ENCODE measurements around the gene PSMA3. TPM values are rescaled to one million over a fixed set of nuclear protein-coding genes. Genes with fewer than 3 reads are reported as not detected.
"Not testable (repeated sequence)": the region's sequence is repeated elsewhere in the genome, so short reads cannot be mapped to it uniquely, and the experiment has no call there.

PSMA3 gene
- total RNA-seq, 1 donor from 2014 or later, result 127 TPM

DNA sequence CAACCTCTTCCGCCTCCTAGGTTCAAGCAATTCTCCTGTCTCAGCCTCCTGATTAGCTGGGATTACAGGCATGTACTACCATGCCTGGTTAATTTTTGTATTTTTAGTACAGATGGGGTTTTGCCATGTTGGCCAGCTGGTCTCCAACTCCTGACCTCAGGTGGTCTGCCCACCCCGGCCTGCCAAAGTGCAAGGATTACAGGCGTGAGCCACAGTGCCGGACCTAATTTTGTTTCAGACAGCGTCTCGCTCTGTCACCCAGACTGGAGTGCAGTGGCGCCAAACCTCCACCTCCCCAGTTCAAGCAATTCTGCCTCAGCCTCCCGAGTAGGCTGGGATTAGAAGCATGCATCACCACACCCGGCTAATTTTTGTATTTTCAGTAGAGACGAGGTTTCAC, 17.4 kb downstream of the PSMA3 start:
- ATAC-seq; intact Hi-C loops (cut with DNase I): not testable (repeated sequence)

DNA sequence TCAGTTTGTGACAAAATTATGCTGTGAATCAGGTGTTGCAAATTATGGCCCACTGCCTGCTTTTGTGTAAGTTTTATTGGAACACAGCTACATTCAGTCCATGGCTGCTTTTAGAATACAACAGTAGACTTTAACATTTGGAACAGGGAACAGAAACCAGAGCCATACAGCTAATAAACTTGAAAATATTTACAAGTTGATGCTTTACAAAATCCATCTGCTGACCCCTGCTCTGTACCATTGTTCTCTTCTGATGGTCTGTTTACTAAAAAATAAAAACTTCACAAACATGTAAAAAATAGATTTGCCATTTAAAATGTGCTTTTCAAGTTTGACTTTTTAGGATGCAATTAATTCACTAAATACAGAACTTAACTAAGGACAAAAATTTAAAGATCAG, 20.8 kb downstream of the PSMA3 start:
- ATAC-seq (no peak), DNase-seq (ENCODE audit: low spot score) (no peak)
- intact Hi-C loops (cut with DNase I), result no loop called here

More for the DNA sequence above, 17.4 kb downstream of the PSMA3 start:
- not testable (repeated sequence) for DNase-seq (ENCODE audit: low spot score)

DNA sequence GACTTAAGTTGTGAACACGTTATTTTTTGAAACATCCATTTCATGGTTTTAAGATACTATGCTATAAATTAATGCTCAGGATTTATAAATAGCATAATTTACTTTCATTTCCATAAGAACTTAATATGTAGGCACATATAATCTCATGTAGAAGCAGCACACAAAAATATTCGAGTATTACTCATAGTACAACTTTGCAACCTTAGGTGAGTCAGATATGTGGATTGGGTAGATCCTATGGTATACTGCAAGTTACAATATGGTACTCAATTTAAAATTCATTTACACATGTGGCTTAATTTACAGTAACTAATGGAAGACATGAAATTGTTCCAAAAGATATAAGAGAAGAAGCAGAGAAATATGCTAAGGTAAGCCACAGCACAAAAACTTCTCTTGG, 26.0 kb downstream of the PSMA3 start:
- DNase-seq (ENCODE audit: low spot score), result no peak
- no peak for ATAC-seq
- intact Hi-C loops (cut with DNase I), result no loop called here

DNA sequence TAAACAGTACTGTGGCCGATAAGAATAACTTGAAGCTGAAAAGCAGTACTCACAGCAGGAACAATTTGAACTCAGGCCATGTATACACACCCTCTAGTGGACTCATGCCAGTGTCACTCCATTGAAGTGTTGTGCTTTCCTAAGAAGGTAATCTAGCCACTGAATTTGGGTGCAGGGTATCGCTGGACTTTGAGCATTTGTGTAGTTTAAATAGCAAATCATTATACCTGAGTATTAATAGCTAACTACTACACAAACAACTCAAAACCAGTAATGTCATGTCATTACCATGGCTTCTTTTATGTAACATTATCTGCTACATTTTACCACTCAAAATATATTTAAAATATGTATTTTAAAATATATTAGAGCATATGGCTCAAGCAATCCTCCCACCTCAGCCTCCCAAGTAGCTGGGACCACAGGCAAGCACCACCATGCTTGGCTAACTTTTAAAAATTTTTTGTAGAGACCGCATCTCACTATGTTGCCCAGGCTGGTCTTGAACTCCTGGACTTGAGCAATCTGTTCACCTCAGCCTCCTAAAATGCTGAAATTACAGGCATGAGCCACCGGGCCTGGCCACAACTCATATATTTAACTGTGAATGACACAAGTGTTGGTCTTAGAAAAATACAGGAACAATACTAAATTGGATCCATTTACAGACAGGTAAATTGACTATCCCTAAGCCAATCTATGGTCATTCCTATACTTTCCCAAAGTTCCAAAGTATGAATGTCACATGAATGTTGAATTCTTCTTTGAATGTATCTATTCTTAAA, 28.1 kb downstream of the PSMA3 start:
- intact Hi-C loops (cut with DNase I), result no loop called here

DNA sequence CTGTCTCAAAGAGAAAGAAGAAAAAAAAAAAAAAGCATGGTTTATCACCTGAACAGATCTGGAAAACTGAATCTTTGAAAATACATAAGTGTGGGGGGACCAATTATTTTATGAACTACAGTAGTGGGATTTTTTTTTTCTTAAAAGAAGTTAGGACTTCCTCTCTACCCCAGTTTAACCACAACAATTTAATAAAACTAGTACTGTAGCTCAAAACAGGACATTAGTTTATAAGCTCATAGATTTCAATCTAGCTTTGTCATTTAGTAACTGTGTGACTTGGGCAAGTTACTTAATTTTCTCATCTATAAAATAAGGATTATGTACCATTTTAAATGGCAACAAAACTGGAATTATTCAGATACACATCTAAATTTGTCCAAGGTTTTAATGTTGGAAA, 30.2 kb downstream of the PSMA3 start:
- DNase-seq (ENCODE audit: low spot score) (no peak), ATAC-seq (no peak)
- intact Hi-C loops (cut with DNase I), result no loop called here

More for the DNA sequence above, 28.1 kb downstream of the PSMA3 start:
- no peak for ATAC-seq
- DNase-seq (ENCODE audit: low spot score), result no peak

DNA sequence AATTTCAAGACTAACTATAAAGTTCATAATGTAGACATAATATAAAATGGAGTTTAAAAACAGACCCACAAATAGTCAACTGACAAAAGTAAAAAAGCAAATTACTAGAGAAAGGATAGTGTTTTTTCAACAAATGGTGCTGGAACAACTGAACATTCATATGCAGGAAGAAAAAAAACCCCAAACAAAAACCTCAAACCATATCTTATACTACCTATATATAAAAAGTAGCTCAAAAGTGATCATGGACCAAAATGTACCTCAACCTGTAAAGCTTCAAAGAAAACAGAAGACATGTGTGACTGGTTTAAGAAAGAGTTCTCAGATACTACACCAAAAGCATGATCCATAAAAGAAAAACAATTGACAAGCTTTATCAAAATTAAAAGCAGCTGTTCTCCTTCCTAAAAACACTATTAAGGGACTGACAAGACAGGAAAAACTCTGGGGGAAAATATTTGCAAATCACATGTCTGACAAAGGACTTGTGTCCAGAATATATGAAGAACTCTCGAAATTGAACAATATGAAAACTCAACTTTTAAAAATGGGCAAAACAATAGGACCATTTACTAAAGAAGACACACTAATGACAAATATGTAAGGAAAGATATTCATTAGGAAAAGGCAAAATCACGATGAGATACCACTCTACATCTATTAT, 31.0 kb downstream of the PSMA3 start:
- ATAC-seq, result no peak
- intact Hi-C loops (cut with DNase I), result no loop called here
- DNase-seq (ENCODE audit: low spot score), result no peak

DNA sequence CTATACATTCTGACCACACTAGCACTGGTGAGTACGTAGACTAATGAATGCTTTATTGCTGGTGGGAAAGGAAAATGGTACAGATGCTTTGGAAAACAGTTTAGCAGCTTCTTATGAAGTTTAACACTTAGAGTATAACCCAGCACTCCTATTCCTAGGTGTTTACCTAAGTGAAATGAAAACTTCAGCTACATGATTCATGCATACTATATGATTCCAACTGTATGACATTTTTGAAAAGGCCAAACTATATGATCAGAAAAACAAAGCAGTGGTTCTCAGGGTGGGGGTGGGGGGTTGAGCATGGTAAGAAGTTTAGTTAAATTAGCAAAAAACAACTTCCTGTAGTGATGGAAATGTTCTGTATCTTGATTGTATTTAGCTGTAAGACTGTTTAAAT, 31.6 kb downstream of the PSMA3 start:
- DNase-seq (ENCODE audit: low spot score) (no peak), ATAC-seq (no peak)
- intact Hi-C loops (cut with DNase I), result no loop called here

DNA sequence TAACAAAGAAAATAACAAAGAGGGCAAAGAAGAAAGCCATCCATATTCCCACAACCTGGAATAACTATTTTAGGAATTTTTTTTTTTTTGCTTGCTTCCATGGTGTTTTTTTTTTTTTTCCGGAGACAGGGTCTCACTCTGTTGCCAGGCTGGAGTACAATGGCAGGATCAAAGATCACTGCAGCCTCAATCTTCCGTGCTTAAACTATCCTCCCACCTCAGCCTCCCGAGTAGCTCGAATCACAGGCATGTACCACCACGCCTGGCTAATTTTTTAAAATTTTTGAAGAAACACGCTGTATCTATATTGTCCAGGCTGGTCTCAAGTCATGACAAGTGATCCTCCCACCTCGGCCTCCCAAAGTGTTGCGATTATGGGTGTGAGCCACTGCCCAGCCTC, 33.5 kb downstream of the PSMA3 start:
- DNase-seq (ENCODE audit: low spot score) (no peak), ATAC-seq (no peak)
- intact Hi-C loops (cut with DNase I), result no loop called here

DNA sequence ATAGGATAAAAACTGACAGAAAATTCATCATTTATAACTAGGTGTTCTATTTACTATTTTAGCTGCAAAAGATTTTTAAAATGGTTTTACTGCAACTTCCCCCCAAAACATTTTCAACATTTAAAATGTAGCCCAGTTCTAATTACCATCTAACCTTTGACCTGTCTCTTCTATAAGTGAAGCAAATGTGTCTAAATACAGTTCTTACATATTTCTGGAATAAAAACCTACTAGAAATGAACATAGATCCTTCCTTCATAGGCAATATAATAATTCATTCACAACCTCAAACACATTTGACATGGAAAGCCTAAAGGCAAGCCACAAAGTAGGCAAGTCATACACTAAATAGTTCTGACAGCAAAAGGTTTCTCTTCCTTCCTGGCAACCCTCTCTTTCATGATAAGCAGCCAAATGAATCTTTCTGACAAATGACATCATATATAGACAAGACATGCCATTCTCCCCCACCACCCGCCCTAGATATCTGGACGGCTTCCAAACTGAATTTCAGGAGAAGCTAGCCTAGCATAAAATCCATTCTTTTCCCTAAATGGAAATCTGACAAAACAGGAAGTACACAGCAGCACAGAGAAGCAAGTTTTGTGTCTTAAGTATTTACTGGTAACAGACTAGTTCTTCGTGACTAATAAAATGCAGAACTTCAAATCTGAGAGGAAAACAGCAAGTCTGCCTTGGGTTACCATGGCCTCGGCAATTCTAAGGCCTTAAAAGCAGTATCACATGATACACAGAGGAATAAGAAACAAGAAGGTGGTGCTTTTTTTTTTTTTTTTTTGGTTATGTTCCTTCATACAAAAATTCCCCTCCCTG, 36.5 kb downstream of the PSMA3 start:
- no peak for DNase-seq (ENCODE audit: low spot score)
- ATAC-seq, result peak; percentile 84
- intact Hi-C loops (cut with DNase I), result loop anchor here (5.0 kb wide), 1 partner anchor 1664 kb away; no protein-coding TSS in a partner anchor

DNA sequence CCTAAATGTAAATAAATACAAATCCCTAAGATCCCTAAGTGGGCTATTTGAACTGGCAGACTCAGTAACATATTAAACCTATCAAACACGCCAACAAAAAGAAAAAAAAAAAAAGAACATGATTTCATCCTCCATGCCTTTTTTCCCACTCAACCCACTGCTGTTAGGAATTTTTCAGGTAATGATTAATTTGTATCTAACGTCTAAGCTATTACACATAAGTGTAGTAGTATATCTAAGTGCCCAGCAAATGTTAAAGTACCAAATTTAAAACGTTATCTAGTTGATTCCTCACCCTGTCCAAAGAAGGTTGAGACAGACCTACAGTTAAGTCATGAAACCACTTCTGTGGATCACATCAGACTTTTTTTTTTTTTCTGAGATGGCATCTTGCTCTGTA, 37.3 kb downstream of the PSMA3 start:
- DNase-seq (ENCODE audit: low spot score), result no peak
- ATAC-seq, result no peak
- intact Hi-C loops (cut with DNase I), result loop anchor here (5.0 kb wide), 1 partner anchor 1665 kb away; no protein-coding TSS in a partner anchor

DNA sequence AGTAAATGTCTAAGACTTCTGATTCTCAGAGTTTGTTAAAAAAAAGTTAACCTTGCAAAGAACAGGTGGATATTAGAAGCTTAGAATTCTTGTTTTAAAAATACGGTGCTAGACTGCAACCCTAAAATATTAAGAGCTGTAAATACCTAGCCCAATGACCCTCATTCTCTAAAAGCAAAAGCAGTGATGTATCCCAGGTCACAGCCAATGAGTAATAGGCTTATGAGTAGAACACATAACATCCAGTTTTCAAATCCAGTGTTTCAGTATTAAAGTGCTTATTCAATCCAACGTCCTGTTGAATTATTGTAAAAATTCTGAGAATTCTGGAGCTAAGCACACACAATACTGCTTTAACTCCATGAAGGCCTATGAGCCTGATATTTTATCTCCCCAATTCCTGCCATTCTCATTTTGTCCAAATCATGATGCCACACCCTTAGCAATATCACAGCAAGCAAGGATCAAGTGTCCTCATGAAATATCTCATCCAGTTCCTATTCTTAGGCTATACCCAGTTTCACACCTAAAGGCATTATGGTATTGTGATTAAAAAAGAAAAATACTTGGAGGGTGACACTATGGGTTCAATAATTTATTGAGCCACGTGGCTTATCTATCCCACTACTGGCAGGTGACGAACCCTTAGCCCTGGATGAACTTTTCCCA, 38.4 kb downstream of the PSMA3 start:
- intact Hi-C loops (cut with DNase I), result loop anchor here (5.0 kb wide), 1 partner anchor 1666 kb away; no protein-coding TSS in a partner anchor
- DNase-seq (ENCODE audit: low spot score) (no peak), ATAC-seq (no peak)

DNA sequence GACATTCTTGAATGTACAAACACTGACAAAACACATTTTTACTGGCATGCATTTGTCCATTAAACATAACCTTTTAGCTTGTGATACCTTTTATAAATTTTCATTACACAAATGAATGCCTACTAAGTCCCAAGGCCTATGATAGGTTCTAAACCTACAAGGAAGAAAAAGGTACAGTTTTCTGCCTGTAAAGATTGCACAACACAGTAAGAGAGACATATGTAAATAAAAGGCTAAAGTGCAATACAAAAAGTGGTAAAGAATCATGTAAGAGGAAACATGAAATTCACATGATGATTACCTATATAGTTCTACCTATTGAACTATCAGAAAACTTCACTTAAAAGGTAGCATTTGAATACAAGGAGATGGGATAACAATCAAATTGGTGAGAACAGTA, 39.1 kb downstream of the PSMA3 start:
- ATAC-seq (no peak), DNase-seq (ENCODE audit: low spot score) (no peak)
- intact Hi-C loops (cut with DNase I), result loop anchor here (5.0 kb wide), 1 partner anchor 1666 kb away; no protein-coding TSS in a partner anchor

DNA sequence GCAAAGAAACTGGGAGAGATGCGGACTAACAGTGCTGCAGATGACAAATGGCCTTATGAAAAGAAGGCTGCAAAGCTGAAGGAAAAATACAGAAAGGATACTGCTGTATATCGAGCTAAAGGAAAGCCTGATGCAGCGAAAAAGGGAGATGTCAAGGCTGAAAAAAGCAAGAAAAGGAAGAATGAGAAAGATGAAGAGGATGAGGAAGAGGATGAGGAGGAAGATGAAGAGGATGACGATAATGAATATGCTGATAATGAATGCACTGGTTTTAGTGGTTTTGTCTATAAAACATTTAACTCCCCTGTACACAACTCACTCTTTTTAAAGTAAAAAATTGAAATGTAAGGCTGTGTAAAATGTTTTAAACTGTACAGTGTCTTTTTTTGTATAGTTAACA, 40.5 kb downstream of the PSMA3 start:
- intact Hi-C loops (cut with DNase I), result no loop called here
- ATAC-seq (no peak), DNase-seq (ENCODE audit: low spot score) (no peak)

DNA sequence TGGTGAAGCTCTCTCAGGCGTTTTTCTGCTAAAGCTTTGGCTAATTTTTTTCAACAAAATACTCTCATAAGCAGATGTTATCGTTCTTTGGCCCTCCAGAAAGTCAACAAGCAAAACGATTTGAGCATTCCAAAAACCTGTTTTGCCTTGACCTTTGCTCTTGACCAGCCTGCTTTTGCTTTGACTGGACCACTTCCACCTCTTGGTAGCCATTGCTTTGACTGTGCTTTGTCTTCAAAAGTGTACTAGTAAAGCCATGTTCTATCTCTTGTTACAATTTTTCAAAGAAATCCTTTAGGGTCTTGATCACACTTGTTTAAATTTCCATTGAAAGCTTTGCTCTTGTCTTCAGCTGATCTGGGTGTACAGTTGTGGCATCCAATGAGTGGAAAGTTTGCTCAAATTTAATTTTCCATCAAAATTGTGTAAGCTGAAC, 43.0 kb downstream of the PSMA3 start:
- DNase-seq (ENCODE audit: low spot score) (no peak), ATAC-seq (peak; percentile 63)
- intact Hi-C loops (cut with DNase I), result no loop called here

DNA sequence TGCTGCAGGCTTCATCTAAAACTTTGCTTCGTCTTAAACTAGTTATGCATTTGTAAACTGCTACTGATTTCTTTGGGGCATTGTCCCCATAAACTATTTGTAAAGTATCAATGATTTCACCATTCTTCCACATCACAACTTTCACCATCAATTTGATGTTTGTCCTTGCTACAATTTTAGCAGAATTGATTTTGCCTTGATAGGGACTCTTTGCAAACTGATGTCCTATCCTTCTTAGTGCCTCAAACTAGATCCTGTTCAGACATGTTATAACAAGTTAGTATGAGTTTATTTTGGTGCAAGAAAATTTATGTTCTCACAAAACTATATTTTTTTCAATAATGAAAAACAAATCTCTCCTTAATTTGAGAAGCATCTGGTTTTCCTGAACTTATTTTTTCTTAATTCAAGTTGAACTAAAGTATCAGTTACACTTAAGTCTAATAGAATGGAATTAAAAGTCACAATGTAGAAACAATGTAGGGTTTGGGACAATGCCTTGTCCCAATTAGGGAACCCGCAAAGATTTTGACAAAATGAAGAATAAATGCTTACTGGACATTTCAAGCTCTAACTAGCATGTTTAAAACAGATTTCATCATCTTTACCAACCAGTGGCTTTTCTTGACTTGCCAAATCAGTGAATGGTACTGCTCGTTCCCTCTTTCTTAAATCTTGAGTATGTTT, 43.6 kb downstream of the PSMA3 start:
- no peak for DNase-seq (ENCODE audit: low spot score)
- intact Hi-C loops (cut with DNase I), result no loop called here
- ATAC-seq, result no peak

DNA sequence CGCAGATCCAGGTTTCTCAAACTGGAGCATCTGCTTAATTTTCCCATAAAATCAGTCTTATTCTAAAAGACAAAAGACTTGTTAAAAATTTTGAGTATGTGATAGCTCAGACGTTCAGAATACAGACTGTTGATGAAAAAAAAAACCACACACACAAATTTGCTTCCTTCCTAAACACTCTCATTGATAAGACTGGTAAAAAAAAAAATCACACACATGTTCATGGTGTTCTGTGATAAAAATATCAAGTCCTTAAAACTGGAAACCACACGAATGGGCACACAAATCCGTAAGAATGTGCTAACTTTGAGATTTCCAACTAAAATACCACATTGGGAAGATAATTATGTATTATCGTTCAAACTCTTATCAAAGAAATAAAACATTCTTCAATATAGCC, 47.0 kb downstream of the PSMA3 start:
- intact Hi-C loops (cut with DNase I), result no loop called here
- ATAC-seq, result no peak
- DNase-seq (ENCODE audit: low spot score), result no peak

DNA sequence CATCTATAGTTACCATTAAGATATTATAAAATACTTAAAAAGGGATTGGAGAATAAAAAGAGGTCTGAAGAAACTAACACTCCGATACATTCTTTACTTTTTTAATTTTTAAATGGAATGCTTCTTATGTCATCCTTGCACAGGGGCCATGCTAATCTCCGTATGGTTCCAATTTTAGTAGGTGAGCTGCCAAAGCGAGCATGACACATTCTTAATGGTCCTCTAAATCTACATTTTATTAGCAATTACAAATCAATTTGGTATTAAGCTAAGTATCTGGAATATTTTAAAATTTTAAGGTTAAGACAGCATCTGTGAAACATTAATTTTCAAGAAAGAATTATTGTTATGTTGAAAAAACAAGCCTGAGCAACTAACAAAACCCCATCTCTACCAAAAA, 47.5 kb downstream of the PSMA3 start:
- DNase-seq (ENCODE audit: low spot score) (no peak), ATAC-seq (no peak)
- intact Hi-C loops (cut with DNase I), result no loop called here

DNA sequence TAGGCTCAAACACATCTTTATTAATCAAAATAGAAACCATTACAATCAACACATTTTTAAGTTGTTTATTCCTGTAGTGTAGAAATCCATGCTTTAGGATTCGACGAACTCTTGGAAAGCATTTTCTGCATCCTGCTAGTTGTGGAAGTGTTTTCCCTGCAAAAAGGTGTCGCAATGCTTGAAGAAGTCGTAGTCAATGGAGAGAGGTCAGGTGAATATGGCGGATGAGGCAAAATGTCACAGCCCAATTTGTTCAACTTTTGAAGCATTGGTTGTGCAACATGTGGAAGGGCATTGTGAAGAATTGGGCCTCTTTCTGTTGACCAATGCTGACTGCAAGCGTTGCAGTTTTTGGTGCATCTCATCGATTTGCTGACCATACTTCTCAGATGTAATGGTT, 49.6 kb downstream of the PSMA3 start:
- DNase-seq (ENCODE audit: low spot score), result no peak
- intact Hi-C loops (cut with DNase I), result no loop called here
- ATAC-seq, result no peak
